Measurements from ENCODE around the gene USP24.
A peak's percentile ranks its signal among the peaks of the same experiment; 100 is the strongest.

Gene USP24

GRCh38 chr1:55212349-55213150, 2.6 kb downstream of the USP24 start:
- peak overlapping the region; percentile 98 for H3K4me3 ChIP-seq (ENCODE audit: low read depth, low read length)
- no peak for DNase-seq (ENCODE audit: low read depth)
- TF ChIP-seq, protein P1, sequence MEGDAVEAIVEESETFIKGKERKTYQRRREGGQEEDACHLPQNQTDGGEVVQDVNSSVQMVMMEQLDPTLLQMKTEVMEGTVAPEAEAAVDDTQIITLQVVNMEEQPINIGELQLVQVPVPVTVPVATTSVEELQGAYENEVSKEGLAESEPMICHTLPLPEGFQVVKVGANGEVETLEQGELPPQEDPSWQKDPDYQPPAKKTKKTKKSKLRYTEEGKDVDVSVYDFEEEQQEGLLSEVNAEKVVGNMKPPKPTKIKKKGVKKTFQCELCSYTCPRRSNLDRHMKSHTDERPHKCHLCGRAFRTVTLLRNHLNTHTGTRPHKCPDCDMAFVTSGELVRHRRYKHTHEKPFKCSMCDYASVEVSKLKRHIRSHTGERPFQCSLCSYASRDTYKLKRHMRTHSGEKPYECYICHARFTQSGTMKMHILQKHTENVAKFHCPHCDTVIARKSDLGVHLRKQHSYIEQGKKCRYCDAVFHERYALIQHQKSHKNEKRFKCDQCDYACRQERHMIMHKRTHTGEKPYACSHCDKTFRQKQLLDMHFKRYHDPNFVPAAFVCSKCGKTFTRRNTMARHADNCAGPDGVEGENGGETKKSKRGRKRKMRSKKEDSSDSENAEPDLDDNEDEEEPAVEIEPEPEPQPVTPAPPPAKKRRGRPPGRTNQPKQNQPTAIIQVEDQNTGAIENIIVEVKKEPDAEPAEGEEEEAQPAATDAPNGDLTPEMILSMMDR (IDR thresholded peaks at IDR 0.05; ENCODE audit: low read depth, low read length, missing control alignments): no peak

DNA sequence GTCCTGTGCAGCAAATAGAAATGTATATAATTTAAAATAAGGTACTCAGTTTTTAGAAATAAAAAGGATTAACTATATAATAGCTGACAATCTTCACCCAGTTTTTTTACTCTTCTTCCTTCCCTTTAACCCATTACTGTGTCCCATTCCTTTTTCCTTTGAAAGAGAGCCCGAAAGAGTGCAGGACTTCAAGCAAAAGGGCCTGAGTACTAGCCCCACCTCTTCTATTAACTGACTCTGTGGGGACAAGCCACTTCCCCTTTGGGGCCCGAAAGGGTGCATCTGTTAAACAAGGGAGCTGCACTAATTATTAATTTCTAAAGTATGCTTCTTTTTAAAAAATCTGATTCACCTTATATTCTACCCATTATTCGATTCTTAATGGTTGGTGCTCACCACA, 3.3 kb downstream of the USP24 start:
- TF ChIP-seq, protein P1 (IDR thresholded peaks at IDR 0.05; ENCODE audit: low read depth, low read length, missing control alignments): no peak
- DNase-seq (ENCODE audit: low read depth): no peak
- H3K4me3 ChIP-seq (ENCODE audit: low read depth, low read length): no peak overlapping the region; the same call in 1 of the 2 replicates

DNA sequence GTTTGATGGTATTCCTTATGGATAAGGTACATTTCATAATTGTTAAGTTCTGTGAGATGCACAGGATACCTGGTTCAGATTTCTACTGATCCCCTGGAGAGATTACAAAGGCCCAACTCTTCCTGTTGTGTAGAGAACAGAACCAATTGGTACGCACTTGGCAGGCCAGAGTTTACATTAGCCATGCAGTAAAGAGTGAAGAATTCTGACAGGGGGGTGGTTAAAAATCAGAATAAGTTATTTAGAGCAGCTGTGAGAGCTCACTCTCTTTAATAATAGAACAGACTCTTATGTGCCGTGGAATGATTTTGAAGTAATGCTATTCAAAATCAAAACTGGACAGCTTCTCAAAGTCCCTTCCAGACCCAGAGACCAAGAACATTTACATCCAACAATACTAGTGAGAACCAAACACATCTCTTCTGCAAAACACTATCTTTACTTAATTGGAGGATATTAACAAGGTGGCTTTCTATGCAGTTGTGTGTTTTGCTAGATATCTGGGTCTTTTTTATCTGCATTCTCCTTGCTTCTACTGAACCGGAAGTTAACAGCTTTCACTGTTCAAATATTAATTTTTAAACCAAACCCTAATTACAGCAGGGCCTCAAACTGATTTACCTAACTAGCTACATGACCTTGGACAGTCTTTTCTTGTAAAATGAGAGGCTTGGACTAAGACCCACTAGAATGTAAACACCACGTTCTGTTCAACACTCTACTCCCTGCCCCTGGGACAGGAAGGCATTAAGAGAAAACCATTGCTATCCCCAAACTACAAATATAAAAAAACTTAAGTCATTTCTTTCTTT, 4.0 kb downstream of the USP24 start:
- TF ChIP-seq, protein P1 (IDR thresholded peaks at IDR 0.05; ENCODE audit: low read depth, low read length, missing control alignments): no peak
- peak overlapping the region; percentile 18; the same call in 1 of the 2 replicates for H3K4me3 ChIP-seq (ENCODE audit: low read depth, low read length)
- no peak for DNase-seq (ENCODE audit: low read depth)

GRCh38 chr1:55209247-55209646, 5.9 kb downstream of the USP24 start:
- H3K4me3 ChIP-seq (ENCODE audit: low read depth, low read length): no peak overlapping the region
- TF ChIP-seq, protein P1 (IDR thresholded peaks at IDR 0.05; ENCODE audit: low read depth, low read length, missing control alignments): peak; percentile 9
- no peak for DNase-seq (ENCODE audit: low read depth)

- no peak for DNase-seq (ENCODE audit: low read depth)
- no peak overlapping the region for H3K4me3 ChIP-seq (ENCODE audit: low read depth, low read length)
- TF ChIP-seq, protein P1 (IDR thresholded peaks at IDR 0.05; ENCODE audit: low read depth, low read length, missing control alignments): no peak
These were observed 9.0 kb downstream of the USP24 start for GRCh38 chr1:55206210-55206609.

DNA sequence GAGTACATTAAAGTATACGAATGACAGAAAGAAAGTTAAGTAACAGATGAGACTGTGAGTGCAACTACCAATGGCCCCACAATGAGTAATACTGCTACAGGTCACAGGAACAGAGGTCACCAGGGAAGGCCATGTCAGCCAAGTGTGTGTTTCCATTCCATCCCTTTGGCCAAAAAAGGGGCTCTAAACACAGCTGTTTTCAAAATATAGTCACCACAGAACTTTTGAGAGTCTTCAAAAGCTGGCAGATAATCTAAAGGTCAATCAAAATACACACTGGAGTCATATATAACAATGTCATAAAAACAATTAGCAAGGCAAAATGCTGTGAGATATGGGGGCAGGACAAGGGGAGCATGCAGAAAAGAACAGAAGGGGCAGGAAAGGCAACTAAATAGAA, 10.2 kb downstream of the USP24 start:
- TF ChIP-seq, protein P1 (IDR thresholded peaks at IDR 0.05; ENCODE audit: low read depth, low read length, missing control alignments): no peak
- DNase-seq (ENCODE audit: low read depth): no peak
- no peak overlapping the region for H3K4me3 ChIP-seq (ENCODE audit: low read depth, low read length)

All from GM12864 (cell line).